CD14-positive monocyte (primary cell): ENCODE results near the gene COL9A3. TPM values are rescaled to one million over a fixed set of nuclear protein-coding genes. Genes with fewer than 3 reads are reported as not detected.

ENCODE experiments used
- DNase-seq, 3 donors: peaks; one replicate each; pipeline ENCODE4 v3.0.0-alpha.2; 2011 to 2022
- H2AFZ ChIP-seq: 2 replicates; pipeline ENCODE4 v1.6.0; 2012; ENCODE audit warnings: mild to moderate bottlenecking, low read depth, low read length, inconsistent platforms; ENCODE audit not compliant: insufficient read depth, poor library complexity, severe bottlenecking
- H3K27ac ChIP-seq, 2 donors: 1 replicate in 1 of 2; 2 replicates in 1 of 2; pipeline ENCODE4 v1.5.1; 2012 to 2013; ENCODE audit warnings: low read length in 2 of 2, control low read depth in 1 of 2, inconsistent platforms in 1 of 2, low read depth in 1 of 2, mild to moderate bottlenecking in 1 of 2
- H3K27me3 ChIP-seq, 2 donors: one replicate each; pipeline versions ENCODE4 v1.6.0 to v1.6.1; 2011 to 2013; ENCODE audit warnings: low read length in 2 of 2; ENCODE audit not compliant: control insufficient read depth in 2 of 2, insufficient read depth in 2 of 2
- H3K36me3 ChIP-seq, 2 donors: replicated peaks in 1 of 2; 1 replicate in 1 of 2; 2 replicates in 1 of 2; pipeline versions ENCODE4 v1.5.1 to v1.6.1; 2012 to 2013; ENCODE audit warnings: low read length in 2 of 2, control low read depth in 1 of 2, inconsistent platforms in 1 of 2, mild to moderate bottlenecking in 1 of 2; ENCODE audit not compliant: insufficient read depth in 2 of 2, control insufficient read depth in 1 of 2
- H3K4me1 ChIP-seq, 2 donors: 1 replicate in 1 of 2; 2 replicates in 1 of 2; pipeline versions ENCODE4 v1.5.1 to v1.6.1; 2012 to 2013; ENCODE audit warnings: low read length in 2 of 2, control low read depth in 1 of 2, inconsistent platforms in 1 of 2, mild to moderate bottlenecking in 1 of 2, moderate library complexity in 1 of 2; ENCODE audit not compliant: insufficient read depth in 2 of 2, control insufficient read depth in 1 of 2
- H3K4me2 ChIP-seq: replicated peaks from 2 replicates; pipeline ENCODE3; 2012; ENCODE audit warnings: low read length, moderate library complexity, mild to moderate bottlenecking; ENCODE audit not compliant: poor library complexity, severe bottlenecking; ENCODE audit errors: extremely low read depth
- H3K4me3 ChIP-seq, 3 experiments: fragments of 200-600 bp in 1 of 3; sonication (generic) in 1 of 3; replicated peaks in 1 of 3; 1 replicate in 2 of 3; 2 replicates in 1 of 3; pipeline ENCODE4 v1.5.1; 2011 to 2013; ENCODE audit warnings: low read length in 3 of 3, mild to moderate bottlenecking in 3 of 3, control low read depth in 2 of 3, low read depth in 2 of 3, inconsistent platforms in 1 of 3, moderate library complexity in 1 of 3
- H3K79me2 ChIP-seq: 2 replicates; pipeline ENCODE4 v1.6.0; 2012; ENCODE audit warnings: mild to moderate bottlenecking, control low read depth, inconsistent platforms, low read length, moderate library complexity; ENCODE audit not compliant: insufficient read depth
- H3K9ac ChIP-seq: 2 replicates; pipeline ENCODE4 v1.6.0; 2017; ENCODE audit warnings: low read length, mild to moderate bottlenecking; ENCODE audit not compliant: insufficient read depth, poor library complexity, severe bottlenecking
- H3K9me3 ChIP-seq, 2 donors: replicated peaks in 1 of 2; 1 replicate in 1 of 2; 2 replicates in 1 of 2; pipeline versions ENCODE4 v1.5.1 to v1.6.1; 2012 to 2013; ENCODE audit warnings: low read length in 2 of 2, control low read depth in 1 of 2; ENCODE audit not compliant: control insufficient read depth in 1 of 2, insufficient read depth in 1 of 2
- H4K20me1 ChIP-seq: 2 replicates; pipeline ENCODE4 v1.6.0; 2012; ENCODE audit warnings: mild to moderate bottlenecking, low read length, control low read depth, moderate library complexity; ENCODE audit not compliant: insufficient read depth
- H3K27ac Mint-ChIP-seq, 7 donors: one replicate each; pipeline ENCODE4 v1.8.0; 2020; ENCODE audit warnings: mild to moderate bottlenecking in 7 of 7, mixed read lengths in 7 of 7, moderate library complexity in 6 of 7, inconsistent platforms in 2 of 7
- H3K27me3 Mint-ChIP-seq, 3 donors: one replicate each; pipeline ENCODE4 v1.8.0; 2021 to 2022; ENCODE audit warnings: low read depth in 3 of 3, mild to moderate bottlenecking in 3 of 3, mixed read lengths in 3 of 3, moderate library complexity in 3 of 3, inconsistent platforms in 1 of 3
- H3K36me3 Mint-ChIP-seq, 2 donors: one replicate each; pipeline ENCODE4 v1.8.0; 2020; ENCODE audit warnings: mixed read lengths in 2 of 2, inconsistent platforms in 1 of 2, mild to moderate bottlenecking in 1 of 2
- H3K4me1 Mint-ChIP-seq: one replicate; pipeline ENCODE4 v1.8.0; 2020; ENCODE audit warnings: mild to moderate bottlenecking, mixed read lengths
- H3K4me3 Mint-ChIP-seq, 2 donors: one replicate each; pipeline ENCODE4 v1.8.0; 2020; ENCODE audit warnings: mild to moderate bottlenecking in 2 of 2, mixed read lengths in 2 of 2, moderate library complexity in 1 of 2
- H3K9me3 Mint-ChIP-seq, 7 donors: one replicate each; pipeline ENCODE4 v1.8.0; 2020 to 2022; ENCODE audit warnings: mixed read lengths in 7 of 7, mild to moderate bottlenecking in 6 of 7, moderate library complexity in 6 of 7, inconsistent platforms in 2 of 7
- CTCF ChIP-seq: fragments of 200-600 bp; IDR thresholded peaks from one replicate; pipeline ENCODE4 v1.8.0; 2022; ENCODE audit warnings: antibody characterized with exemption, mild to moderate bottlenecking
- WGBS: methylation state at CpG from one replicate; pipeline ENCODE4 v1.1.5; 2013; ENCODE audit warnings: missing lambda C conversion rate; ENCODE audit not compliant: insufficient coverage; 5-methylcytosine and 5-hydroxymethylcytosine counted together
- intact Hi-C, 2 donors: fragments of 100-400 bp; cut with micrococcal nuclease; formaldehyde crosslinking; loops; one replicate each; pipeline versions ENCODE4 v1.15.0 to v1.15.1; 2023
- polyA plus RNA-seq, 3 donors: library from polyadenylated mRNA; depleted of rRNA in 1 of 3; unstranded in 2 of 3; stranded (reverse) in 1 of 3; fragments of 300-500 nt in 2 of 3; fragments of >200 nt in 1 of 3; fragmentation: Illumina TruSeq in 2 of 3; gene quantifications; 1 replicate in 2 of 3; 2 replicates in 1 of 3; pipeline ENCODE4 v1.2.3, GENCODE V29; 2012 to 2021

The COL9A3 gene
- polyA plus RNA-seq, 3 donors = 1.8 to 4.4 (median 2.6) TPM

- no peak overlapping the region for H3K4me3 Mint-ChIP-seq
- no peak for DNase-seq
- no peak for TF ChIP-seq CTCF
Observed at GRCh38 chr20:62826646-62827310, 9.9 kb downstream of the COL9A3 start.

GRCh38 chr20:62827311-62828038 lies 10.6 kb downstream of the COL9A3 start:
- no peaks in the 10 kb centered on the region for H3K79me2 ChIP-seq
- Mint-ChIP-seq H3K27ac (no peak overlapping the region), H3K9me3 (no peaks in the 10 kb centered on the region), H3K4me1 (peaks cover 14% of the 10 kb centered on the region), H3K4me3 (no peak overlapping the region), H3K27me3 (peaks cover 0 to 5% (median 4%) of the 10 kb centered on the region in 3 donors), H3K36me3 (no peaks in the 10 kb centered on the region)
- no peak for DNase-seq
- no peaks in the 10 kb centered on the region for H3K27me3 ChIP-seq
- H3K4me3 ChIP-seq = no peak overlapping the region
- no peaks in the 10 kb centered on the region for H4K20me1 ChIP-seq
- peaks cover 22 to 26% of the 10 kb centered on the region in 2 donors for H3K4me1 ChIP-seq
- no peak overlapping the region for H2AFZ ChIP-seq
- H3K4me2 ChIP-seq = no peak overlapping the region
- no peaks in the 10 kb centered on the region for H3K36me3 ChIP-seq
- WGBS = 93% methylated on average over 21 of the region's 29 CpGs
- intact Hi-C loops = no loop called here
- H3K9ac ChIP-seq = no peak overlapping the region
- H3K27ac ChIP-seq = no peak overlapping the region
- H3K9me3 ChIP-seq = no peaks in the 10 kb centered on the region
- no peak for TF ChIP-seq CTCF

More at GRCh38 chr20:62826646-62827310, 9.9 kb downstream of the COL9A3 start:
- intact Hi-C loops = no loop called here
- Histone ChIP-seq H3K4me3 (no peak overlapping the region), H4K20me1 (no peaks in the 10 kb centered on the region), H3K4me2 (no peak overlapping the region), H3K27me3 (no peaks in the 10 kb centered on the region), H3K9ac (no peak overlapping the region), H2AFZ (no peak overlapping the region), H3K4me1 (peaks cover 15 to 19% of the 10 kb centered on the region in 2 donors), H3K9me3 (no peaks in the 10 kb centered on the region), H3K79me2 (no peaks in the 10 kb centered on the region), H3K36me3 (no peaks in the 10 kb centered on the region), H3K27ac (no peak overlapping the region)
- no peaks in the 10 kb centered on the region for H3K9me3 Mint-ChIP-seq
- H3K27me3 Mint-ChIP-seq = peaks cover 0 to 5% (median 4%) of the 10 kb centered on the region in 3 donors
- H3K27ac Mint-ChIP-seq = no peak overlapping the region
- H3K36me3 Mint-ChIP-seq = no peaks in the 10 kb centered on the region
- H3K4me1 Mint-ChIP-seq = peaks cover 7% of the 10 kb centered on the region
- WGBS = 93% methylated on average over 17 of the region's 24 CpGs
